GM12878 (cell line): ENCODE data around the gene DYDC1.

Source experiments
- CREM ChIP-seq: IDR thresholded peaks from 2 replicates; pipeline ENCODE4 v1.6.1; 2014; ENCODE audit warnings: antibody characterized with exemption, low read depth
- CTCF ChIP-seq, 3 experiments: IDR thresholded peaks in 2 of 3; conservative IDR thresholded peaks in 1 of 3; 2 replicates each; pipeline ENCODE4 v1.5.1; 2011; ENCODE audit warnings: low read depth in 3 of 3, low read length in 3 of 3, mild to moderate bottlenecking in 3 of 3, control low read depth in 2 of 3, moderate library complexity in 2 of 3, inconsistent platforms in 1 of 3, mixed read lengths in 1 of 3; ENCODE audit not compliant: control insufficient read depth in 2 of 3, insufficient read depth in 1 of 3; ENCODE audit errors: extremely low read depth in 1 of 3
- EZH2 ChIP-seq: IDR thresholded peaks from 2 replicates; pipeline ENCODE4 v1.6.1; 2012; ENCODE audit warnings: low read depth, mild to moderate bottlenecking, control low read depth, inconsistent platforms, low read length, borderline replicate concordance; ENCODE audit not compliant: control insufficient read depth
- YBX1 ChIP-seq: fragments of 450-650 bp; IDR thresholded peaks from 2 replicates; pipeline ENCODE4 v1.6.1; 2016; ENCODE audit warnings: antibody characterized with exemption

- TF ChIP-seq YBX1 (no peak), CREM (no peak), EZH2 (no peak), CTCF (IDR thresholded peaks at IDR 0.05 in 2 of 3, conservative IDR thresholded peaks at IDR 0.05 in 1 of 3; ENCODE audit: control insufficient read depth in 2 of 3, extremely low read depth in 1 of 3, insufficient read depth in 1 of 3, low read depth in 3 of 3, low read length in 3 of 3) (no peak)
Measured at GRCh38 chr10:80333983-80334382, 22.6 kb downstream of the DYDC1 start.
